Mononuclear cell (primary cell): ENCODE results near the gene UMODL1. TPM values are rescaled to one million over a fixed set of nuclear protein-coding genes. Genes with fewer than 3 reads are reported as not detected.

ENCODE experiments used
- H3K27me3 ChIP-seq: 2 replicates; pipeline ENCODE4 v1.6.0; 2011; ENCODE audit warnings: low read length, control low read depth; ENCODE audit not compliant: insufficient read depth
- H3K4me1 ChIP-seq: 2 replicates; pipeline ENCODE4 v1.5.1; 2011; ENCODE audit warnings: mild to moderate bottlenecking, low read length, control low read depth; ENCODE audit not compliant: insufficient read depth
- H3K4me3 ChIP-seq: 2 replicates; pipeline ENCODE4 v1.5.1; 2011; ENCODE audit warnings: mild to moderate bottlenecking, low read length, moderate library complexity
- H3K9me3 ChIP-seq: 2 replicates; pipeline ENCODE4 v1.5.1; 2011; ENCODE audit warnings: low read depth, mild to moderate bottlenecking, control low read depth, low read length
- total RNA-seq: library from RNA; depleted of rRNA; stranded (reverse); fragments of >200 nt; gene quantifications from one replicate; pipeline ENCODE4 v1.2.3, GENCODE V29; 2012

Gene UMODL1
- total RNA-seq, 1 donor = under 0.01 TPM

- no peak overlapping the region for H3K4me3 ChIP-seq
- H3K4me1 ChIP-seq = peaks cover 8% of the 10 kb centered on the region
- no peaks in the 10 kb centered on the region for H3K9me3 ChIP-seq
- no peaks in the 10 kb centered on the region for H3K27me3 ChIP-seq
These were observed 54.7 kb downstream of the UMODL1 start for GRCh38 chr21:42125571-42126544.

GRCh38 chr21:42127164-42128150, 56.3 kb downstream of the UMODL1 start:
- Histone ChIP-seq H3K27me3 (no peaks in the 10 kb centered on the region), H3K4me3 (no peak overlapping the region), H3K4me1 (peaks cover 8% of the 10 kb centered on the region), H3K9me3 (no peaks in the 10 kb centered on the region)

- no peak overlapping the region for H3K4me3 ChIP-seq
- H3K27me3 ChIP-seq = no peaks in the 10 kb centered on the region
- peaks cover 8% of the 10 kb centered on the region for H3K4me1 ChIP-seq
- H3K9me3 ChIP-seq = no peaks in the 10 kb centered on the region
These were observed 58.5 kb downstream of the UMODL1 start for GRCh38 chr21:42129300-42130266.

GRCh38 chr21:42130441-42130840, 59.3 kb downstream of the UMODL1 start:
- Histone ChIP-seq H3K9me3 (no peaks in the 10 kb centered on the region), H3K4me1 (peaks cover 7% of the 10 kb centered on the region), H3K4me3 (no peak overlapping the region), H3K27me3 (no peaks in the 10 kb centered on the region)

- Histone ChIP-seq H3K4me3 (no peak overlapping the region), H3K27me3 (no peaks in the 10 kb centered on the region), H3K4me1 (no peaks in the 10 kb centered on the region), H3K9me3 (no peaks in the 10 kb centered on the region)
These were observed 61.1 kb downstream of the UMODL1 start for GRCh38 chr21:42132183-42132582.

- H3K4me1 ChIP-seq = no peaks in the 10 kb centered on the region
- no peaks in the 10 kb centered on the region for H3K27me3 ChIP-seq
- H3K9me3 ChIP-seq = no peaks in the 10 kb centered on the region
- H3K4me3 ChIP-seq = no peak overlapping the region
These were observed 62.0 kb downstream of the UMODL1 start for GRCh38 chr21:42133131-42133530.

GRCh38 chr21:42135386-42136052, 64.4 kb downstream of the UMODL1 start:
- Histone ChIP-seq H3K4me1 (peaks cover 6% of the 10 kb centered on the region), H3K4me3 (no peak overlapping the region), H3K27me3 (no peaks in the 10 kb centered on the region), H3K9me3 (no peaks in the 10 kb centered on the region)

GRCh38 chr21:42137191-42137904, 66.2 kb downstream of the UMODL1 start:
- H3K9me3 ChIP-seq = no peaks in the 10 kb centered on the region
- peaks cover 19% of the 10 kb centered on the region for H3K4me1 ChIP-seq
- no peaks in the 10 kb centered on the region for H3K27me3 ChIP-seq
- no peak overlapping the region for H3K4me3 ChIP-seq

GRCh38 chr21:42140196-42140934, 69.2 kb downstream of the UMODL1 start:
- H3K4me3 ChIP-seq = no peak overlapping the region
- no peaks in the 10 kb centered on the region for H3K9me3 ChIP-seq
- peaks cover 22% of the 10 kb centered on the region for H3K4me1 ChIP-seq
- H3K27me3 ChIP-seq = no peaks in the 10 kb centered on the region

GRCh38 chr21:42141643-42142042, 70.5 kb downstream of the UMODL1 start:
- no peak overlapping the region for H3K4me3 ChIP-seq
- peaks cover 26% of the 10 kb centered on the region for H3K4me1 ChIP-seq
- no peaks in the 10 kb centered on the region for H3K9me3 ChIP-seq
- no peaks in the 10 kb centered on the region for H3K27me3 ChIP-seq

GRCh38 chr21:42142141-42142540, 71.0 kb downstream of the UMODL1 start:
- H3K27me3 ChIP-seq = no peaks in the 10 kb centered on the region

GRCh38 chr21:42142627-42143026, 71.5 kb downstream of the UMODL1 start:
- Histone ChIP-seq H3K4me1 (peaks cover 26% of the 10 kb centered on the region), H3K27me3 (no peaks in the 10 kb centered on the region), H3K4me3 (no peak overlapping the region), H3K9me3 (no peaks in the 10 kb centered on the region)

More at GRCh38 chr21:42142141-42142540, 71.0 kb downstream of the UMODL1 start:
- Histone ChIP-seq H3K4me1 (peaks cover 26% of the 10 kb centered on the region), H3K4me3 (no peak overlapping the region), H3K9me3 (no peaks in the 10 kb centered on the region)

- no peak overlapping the region for H3K4me3 ChIP-seq
- H3K9me3 ChIP-seq = no peaks in the 10 kb centered on the region
- no peaks in the 10 kb centered on the region for H3K27me3 ChIP-seq
- H3K4me1 ChIP-seq = peaks cover 26% of the 10 kb centered on the region
These were observed 72.0 kb downstream of the UMODL1 start for GRCh38 chr21:42143111-42143510.
